Caco-2 (cell line): ENCODE data around the gene SCYGR8. TPM values are rescaled to one million over a fixed set of nuclear protein-coding genes. Genes with fewer than 3 reads are reported as not detected.

Experiments used
- BruUV-seq: library from RNA; stranded (reverse); fragments of 400-500 nt; replicated peaks from 2 replicates; lab custom pipeline; 2021; lab: Mats Ljungman, UMichigan
- CTCF ChIA-PET: fragments of 300-600 bp; sonication (Branson Sonifier 250); formaldehyde crosslinking; loops from one replicate; lab custom pipeline; 2022; ENCODE audit warnings: antibody characterized with exemption; lab: Charles Lee
- POLR2A ChIA-PET: fragments of 300-600 bp; sonication (Branson Sonifier 250); formaldehyde crosslinking; loops from one replicate; lab custom pipeline; 2022; ENCODE audit warnings: antibody characterized with exemption; lab: Charles Lee
- DNase-seq, 2 experiments: peaks; one replicate each; pipeline versions ENCODE4 v3.0.0 to v3.0.0-alpha.2; 2020 to 2022
- H3K27me3 ChIP-seq: replicated peaks from 2 replicates; pipeline ENCODE4 v1.6.0; 2011; ENCODE audit warnings: low read length; ENCODE audit not compliant: control insufficient read depth, insufficient read depth
- H3K36me3 ChIP-seq: 2 replicates; pipeline ENCODE4 v1.5.1; 2011; ENCODE audit warnings: low read length; ENCODE audit not compliant: control insufficient read depth, insufficient read depth
- H3K4me1 ChIP-seq: fragments of 250-450 bp; sonication (Bioruptor Pico); 2 replicates; pipeline ENCODE4 v1.5.1; 2020; ENCODE audit warnings: mild to moderate bottlenecking
- H3K4me3 ChIP-seq: 2 replicates; pipeline ENCODE4 v1.5.1; 2011; ENCODE audit warnings: low read depth, mild to moderate bottlenecking, control low read depth, low read length
- H3K9me3 ChIP-seq: fragments of 250-450 bp; sonication (Bioruptor Pico); 2 replicates; pipeline ENCODE4 v1.5.1; 2020; ENCODE audit warnings: mild to moderate bottlenecking, moderate library complexity
- H3K27ac Mint-ChIP-seq: one replicate; pipeline ENCODE4 v1.8.0; 2022; ENCODE audit warnings: mixed read lengths; ENCODE audit not compliant: unreplicated experiment
- H3K27me3 Mint-ChIP-seq: one replicate; pipeline ENCODE4 v1.8.0; 2022; ENCODE audit warnings: mixed read lengths; ENCODE audit not compliant: insufficient read depth, unreplicated experiment
- H3K36me3 Mint-ChIP-seq: one replicate; pipeline ENCODE4 v1.8.0; 2022; ENCODE audit warnings: mild to moderate bottlenecking, mixed read lengths; ENCODE audit not compliant: insufficient read depth, unreplicated experiment
- H3K4me1 Mint-ChIP-seq: one replicate; pipeline ENCODE4 v1.8.0; 2022; ENCODE audit warnings: low read depth, mixed read lengths; ENCODE audit not compliant: unreplicated experiment
- H3K4me3 Mint-ChIP-seq: one replicate; pipeline ENCODE4 v1.8.0; 2022; ENCODE audit warnings: mild to moderate bottlenecking, moderate library complexity, mixed read lengths; ENCODE audit not compliant: unreplicated experiment
- H3K9me3 Mint-ChIP-seq: one replicate; pipeline ENCODE4 v1.8.0; 2022; ENCODE audit warnings: mixed read lengths; ENCODE audit not compliant: unreplicated experiment
- CTCF ChIP-seq, 2 experiments: fragments of 200-600 bp in 1 of 2; IDR thresholded peaks; 1 replicate in 1 of 2; 2 replicates in 1 of 2; pipeline versions ENCODE4 v1.5.1 to v1.8.0; 2011 to 2022; ENCODE audit warnings: antibody characterized with exemption in 1 of 2, control low read depth in 1 of 2, inconsistent platforms in 1 of 2, low read depth in 1 of 2, low read length in 1 of 2, mild to moderate bottlenecking in 1 of 2, moderate library complexity in 1 of 2; ENCODE audit not compliant: insufficient read depth in 1 of 2, severe bottlenecking in 1 of 2, unreplicated experiment in 1 of 2
- intact Hi-C: fragments of 100-400 bp; cut with micrococcal nuclease; formaldehyde crosslinking; loops from one replicate; pipeline ENCODE4 v1.10.0; 2022; ENCODE audit not compliant: unreplicated experiment
- total RNA-seq: library from RNA; stranded (reverse); gene quantifications from 2 replicates; pipeline ENCODE4 v1.2.3, GENCODE V29; 2022

The SCYGR8 gene
- total RNA-seq, 1 experiment from 2014 or later, result not detected

- Mint-ChIP-seq H3K4me3 (peak overlapping the region; percentile 28), H3K36me3 (peaks cover 14% of the 10 kb centered on the region), H3K4me1 (peaks cover 39% of the 10 kb centered on the region), H3K27ac (peak overlapping the region; percentile 91), H3K27me3 (no peaks in the 10 kb centered on the region), H3K9me3 (no peaks in the 10 kb centered on the region)
- Histone ChIP-seq H3K36me3 (no peaks in the 10 kb centered on the region), H3K4me1 (peaks cover 42% of the 10 kb centered on the region), H3K27me3 (no peaks in the 10 kb centered on the region), H3K9me3 (no peaks in the 10 kb centered on the region), H3K4me3 (no peak overlapping the region)
- peak in 1 of 2 experiments; percentile 41 for DNase-seq
- ChIA-PET CTCF (interaction anchor here (0.5 to 1.2 kb wide), 7 partner anchors 22 to 1669 kb away, joined by 3 to 8 read pairs (median 4); partner anchors contain the start of gene CCL20), POLR2A (interaction anchor here (1.0 to 1.2 kb wide), 4 partner anchors 40 to 110 kb away, joined by 3 to 4 read pairs (median 4); partner anchors contain the start of genes DAW1 and SLC19A3)
- intact Hi-C loops, result loop anchor here (1.0 kb wide), 3 partner anchors 41 to 104 kb away; no protein-coding TSS in a partner anchor
- no peak for TF ChIP-seq CTCF (IDR thresholded peaks at IDR 0.05; ENCODE audit: insufficient read depth in 1 of 2, low read depth in 1 of 2, low read length in 1 of 2, severe bottlenecking in 1 of 2, unreplicated experiment in 1 of 2)
- TSS peak; percentile 83 for BruUV-seq
Measured at GRCh38 chr2:227761740-227762476, 16.2 kb downstream of the SCYGR8 start.

GRCh38 chr2:227765788-227766372 is 20.2 kb downstream of the SCYGR8 start:
- peaks cover 31% of the 10 kb centered on the region for H3K4me1 ChIP-seq
- H3K9me3 ChIP-seq, result no peaks in the 10 kb centered on the region
- H3K36me3 ChIP-seq, result no peaks in the 10 kb centered on the region
- no peaks in the 10 kb centered on the region for H3K9me3 Mint-ChIP-seq
- no peak for TF ChIP-seq CTCF (IDR thresholded peaks at IDR 0.05; ENCODE audit: insufficient read depth in 1 of 2, low read depth in 1 of 2, low read length in 1 of 2, severe bottlenecking in 1 of 2, unreplicated experiment in 1 of 2)
- no peak overlapping the region for H3K4me3 Mint-ChIP-seq
- H3K27me3 ChIP-seq, result no peaks in the 10 kb centered on the region
- H3K4me3 ChIP-seq, result no peak overlapping the region
- H3K4me1 Mint-ChIP-seq, result peaks cover 28% of the 10 kb centered on the region
- intact Hi-C loops, result loop anchor here (1.0 to 5.0 kb wide), 5 partner anchors 96 to 360 kb away; partner anchors contain the start of gene AGFG1
- no peak for DNase-seq
- H3K27me3 Mint-ChIP-seq, result no peaks in the 10 kb centered on the region
- POLR2A ChIA-PET, result interaction anchor here (0.5 to 1.1 kb wide), 3 partner anchors 64 to 965 kb away, joined by 4 to 6 read pairs (median 4); no protein-coding TSS in a partner anchor
- peaks cover 11% of the 10 kb centered on the region for H3K36me3 Mint-ChIP-seq
- BruUV-seq, result no TSS peak
- H3K27ac Mint-ChIP-seq, result peak overlapping the region; percentile 58
- CTCF ChIA-PET, result interaction anchor here (0.6 to 2.7 kb wide), 16 partner anchors 29 to 426 kb away, joined by 3 to 48 read pairs (median 4); partner anchors contain the start of gene SLC19A3

GRCh38 chr2:227766373-227766883 is 20.7 kb downstream of the SCYGR8 start:
- no TSS peak for BruUV-seq
- no peak overlapping the region for H3K4me3 ChIP-seq
- ChIA-PET CTCF (interaction anchor here (0.6 to 2.7 kb wide), 17 partner anchors 30 to 427 kb away, joined by 3 to 48 read pairs (median 4); partner anchors contain the start of gene SLC19A3), POLR2A (interaction anchor here (0.5 to 1.1 kb wide), 3 partner anchors 64 to 966 kb away, joined by 4 to 6 read pairs (median 4); no protein-coding TSS in a partner anchor)
- DNase-seq, result peak; percentile 78 to 82
- no peaks in the 10 kb centered on the region for H3K36me3 ChIP-seq
- Mint-ChIP-seq H3K4me1 (peaks cover 23% of the 10 kb centered on the region), H3K9me3 (no peaks in the 10 kb centered on the region), H3K36me3 (peaks cover 6% of the 10 kb centered on the region), H3K4me3 (no peak overlapping the region), H3K27ac (peak overlapping the region; percentile 3), H3K27me3 (no peaks in the 10 kb centered on the region)
- H3K4me1 ChIP-seq, result peaks cover 25% of the 10 kb centered on the region
- TF ChIP-seq CTCF (IDR thresholded peaks at IDR 0.05; ENCODE audit: insufficient read depth in 1 of 2, low read depth in 1 of 2, low read length in 1 of 2, severe bottlenecking in 1 of 2, unreplicated experiment in 1 of 2), result peak; percentile 76 to 81
- no peaks in the 10 kb centered on the region for H3K27me3 ChIP-seq
- H3K9me3 ChIP-seq, result no peaks in the 10 kb centered on the region
- intact Hi-C loops, result loop anchor here (1.0 to 5.0 kb wide), 5 partner anchors 96 to 360 kb away; partner anchors contain the start of gene AGFG1
